ENCODE measurements around the gene OR4D5. TPM values are rescaled to one million over a fixed set of nuclear protein-coding genes. Genes with fewer than 3 reads are reported as not detected.

Gene OR4D5
- total RNA-seq, 1 donor from 2014 or later: not detected

- Mint-ChIP-seq H3K4me1 (ENCODE audit: low read depth, unreplicated experiment) (peaks cover 9% of the 10 kb centered on the region), H3K9me3 (ENCODE audit: unreplicated experiment) (no peaks in the 10 kb centered on the region), H3K27me3 (ENCODE audit: unreplicated experiment) (no peaks in the 10 kb centered on the region), H3K27ac (ENCODE audit: unreplicated experiment) (no peak overlapping the region), H3K36me3 (ENCODE audit: unreplicated experiment) (no peaks in the 10 kb centered on the region), H3K4me3 (ENCODE audit: unreplicated experiment) (no peak overlapping the region)
- DNase-seq: no peak
- no peak for TF ChIP-seq CTCF (IDR thresholded peaks at IDR 0.05; ENCODE audit: partially characterized antibody, unreplicated experiment)
These were observed 34.5 kb upstream of the OR4D5 start for GRCh38 chr11:123904932-123905331.

- TF ChIP-seq CTCF (IDR thresholded peaks at IDR 0.05; ENCODE audit: partially characterized antibody, unreplicated experiment): no peak
- Mint-ChIP-seq H3K36me3 (ENCODE audit: unreplicated experiment) (no peaks in the 10 kb centered on the region), H3K4me3 (ENCODE audit: unreplicated experiment) (no peak overlapping the region), H3K27ac (ENCODE audit: unreplicated experiment) (no peak overlapping the region), H3K27me3 (ENCODE audit: unreplicated experiment) (no peaks in the 10 kb centered on the region), H3K9me3 (ENCODE audit: unreplicated experiment) (no peaks in the 10 kb centered on the region), H3K4me1 (ENCODE audit: low read depth, unreplicated experiment) (peaks cover 9% of the 10 kb centered on the region)
- no peak for DNase-seq
These were observed 33.6 kb upstream of the OR4D5 start for GRCh38 chr11:123905826-123906225.

- no peak overlapping the region for H3K27ac Mint-ChIP-seq (ENCODE audit: unreplicated experiment)
- H3K4me3 Mint-ChIP-seq (ENCODE audit: unreplicated experiment): no peak overlapping the region
- no peak for DNase-seq
- no peaks in the 10 kb centered on the region for H3K36me3 Mint-ChIP-seq (ENCODE audit: unreplicated experiment)
- H3K27me3 Mint-ChIP-seq (ENCODE audit: unreplicated experiment): no peaks in the 10 kb centered on the region
- TF ChIP-seq CTCF (IDR thresholded peaks at IDR 0.05; ENCODE audit: partially characterized antibody, unreplicated experiment): no peak
- H3K9me3 Mint-ChIP-seq (ENCODE audit: unreplicated experiment): no peaks in the 10 kb centered on the region
- no peaks in the 10 kb centered on the region for H3K4me1 Mint-ChIP-seq (ENCODE audit: low read depth, unreplicated experiment)
These were observed 18.5 kb upstream of the OR4D5 start for GRCh38 chr11:123920943-123921342.

GRCh38 chr11:123924027-123924426 is 15.4 kb upstream of the OR4D5 start:
- H3K36me3 Mint-ChIP-seq (ENCODE audit: unreplicated experiment): no peaks in the 10 kb centered on the region
- no peaks in the 10 kb centered on the region for H3K27me3 Mint-ChIP-seq (ENCODE audit: unreplicated experiment)
- TF ChIP-seq CTCF (IDR thresholded peaks at IDR 0.05; ENCODE audit: partially characterized antibody, unreplicated experiment): no peak
- H3K4me1 Mint-ChIP-seq (ENCODE audit: low read depth, unreplicated experiment): no peaks in the 10 kb centered on the region
- no peak overlapping the region for H3K4me3 Mint-ChIP-seq (ENCODE audit: unreplicated experiment)
- DNase-seq: no peak
- no peaks in the 10 kb centered on the region for H3K9me3 Mint-ChIP-seq (ENCODE audit: unreplicated experiment)
- no peak overlapping the region for H3K27ac Mint-ChIP-seq (ENCODE audit: unreplicated experiment)

- Mint-ChIP-seq H3K27me3 (ENCODE audit: unreplicated experiment) (peaks cover 2% of the 10 kb centered on the region), H3K36me3 (ENCODE audit: unreplicated experiment) (no peaks in the 10 kb centered on the region), H3K9me3 (ENCODE audit: unreplicated experiment) (no peaks in the 10 kb centered on the region), H3K4me1 (ENCODE audit: low read depth, unreplicated experiment) (no peaks in the 10 kb centered on the region), H3K27ac (ENCODE audit: unreplicated experiment) (no peak overlapping the region), H3K4me3 (ENCODE audit: unreplicated experiment) (no peak overlapping the region)
- no peak for DNase-seq
- TF ChIP-seq CTCF (IDR thresholded peaks at IDR 0.05; ENCODE audit: partially characterized antibody, unreplicated experiment): no peak
These were observed 3.0 kb downstream of the OR4D5 start for GRCh38 chr11:123942413-123942812.

Measured in glutamatergic neuron (in vitro differentiated cells).